Measurements from ENCODE around the gene ADGRL3.
A peak's percentile ranks its signal among the peaks of the same experiment; 100 is the strongest.
"Not testable (repeated sequence)": the region's sequence is repeated elsewhere in the genome, so short reads cannot be mapped to it uniquely, and the experiment has no call there.

ADGRL3 gene

GRCh38 chr4:61293707-61294400, 93.7 kb downstream of the ADGRL3 start:
- DNase-seq = peak; percentile 51

DNA sequence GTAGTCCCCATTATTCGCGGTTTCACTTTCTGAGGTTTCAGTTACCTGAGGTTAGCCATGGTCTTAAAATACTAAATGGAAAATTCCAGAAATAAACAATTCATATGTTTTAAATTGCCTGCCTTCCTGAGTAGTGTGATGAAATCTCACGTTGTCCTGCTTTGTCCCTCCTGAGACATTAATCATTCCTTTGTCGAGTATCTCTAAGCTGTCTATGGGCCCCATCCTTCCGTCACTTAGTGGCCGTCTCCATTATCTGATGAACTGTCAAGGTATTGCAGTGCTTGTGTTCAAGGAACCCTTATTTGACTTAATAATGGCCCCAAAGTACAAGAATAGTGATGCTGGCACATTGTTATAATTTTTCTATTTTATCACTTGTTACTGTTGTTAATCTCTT, 94.8 kb downstream of the ADGRL3 start:
- no peak for DNase-seq

GRCh38 chr4:61296144-61296543, 96.0 kb downstream of the ADGRL3 start:
- no peak for DNase-seq

DNA sequence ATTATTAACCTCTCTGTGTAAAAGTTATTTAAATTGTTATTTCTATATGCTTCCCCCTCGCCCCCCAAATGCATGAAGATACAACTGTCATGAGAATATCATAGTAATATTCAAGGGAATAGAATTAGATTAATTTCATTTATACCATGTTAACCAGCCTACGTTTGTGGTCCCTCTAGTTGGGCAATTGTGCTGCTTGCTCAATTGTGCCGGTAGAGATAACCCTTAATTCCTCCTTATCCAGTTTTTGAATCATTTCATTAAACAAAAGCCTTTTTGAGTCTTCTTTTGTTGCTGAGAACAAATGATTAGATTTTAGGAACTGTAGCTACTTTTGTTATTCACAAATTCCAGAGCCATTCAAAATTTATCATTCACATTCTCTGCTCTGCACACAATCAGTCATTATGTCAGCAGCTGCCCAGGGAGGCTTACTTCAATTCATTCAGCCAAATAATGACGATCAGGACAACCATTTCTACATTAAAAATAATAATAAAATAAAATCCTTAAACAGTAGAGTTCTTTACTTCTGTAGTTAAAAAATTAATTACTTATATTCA, 98.1 kb downstream of the ADGRL3 start:
- no peak for DNase-seq

- no peak for DNase-seq
These were observed 99.2 kb downstream of the ADGRL3 start for GRCh38 chr4:61299316-61299715.

DNA sequence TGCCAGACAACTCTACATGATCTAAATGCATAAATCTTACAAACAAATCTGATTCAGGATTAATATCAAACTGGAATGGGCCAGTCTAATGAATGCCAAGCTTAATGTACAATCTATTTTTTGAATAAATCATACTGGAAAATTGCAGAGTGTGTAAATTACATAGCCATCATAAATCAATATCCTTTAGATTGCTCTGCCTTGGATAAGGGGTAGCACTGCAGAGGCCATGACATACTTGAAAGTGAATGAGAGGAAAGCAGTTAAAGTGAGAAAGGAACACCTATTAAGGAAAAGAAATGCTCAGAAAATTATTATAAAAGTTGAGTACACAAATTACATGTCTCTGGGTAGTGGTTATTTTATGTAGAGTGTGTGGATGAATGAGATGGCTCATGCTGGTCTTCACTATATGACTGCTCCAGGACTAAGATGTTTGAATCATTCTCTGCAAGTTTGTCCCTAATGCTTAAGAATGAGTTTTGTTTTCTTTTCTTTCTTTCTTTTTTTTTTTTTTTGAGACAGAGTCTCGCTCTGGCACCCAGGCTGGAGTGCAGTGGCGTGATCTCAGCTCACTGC, 100.2 kb downstream of the ADGRL3 start:
- DNase-seq = no peak

DNA sequence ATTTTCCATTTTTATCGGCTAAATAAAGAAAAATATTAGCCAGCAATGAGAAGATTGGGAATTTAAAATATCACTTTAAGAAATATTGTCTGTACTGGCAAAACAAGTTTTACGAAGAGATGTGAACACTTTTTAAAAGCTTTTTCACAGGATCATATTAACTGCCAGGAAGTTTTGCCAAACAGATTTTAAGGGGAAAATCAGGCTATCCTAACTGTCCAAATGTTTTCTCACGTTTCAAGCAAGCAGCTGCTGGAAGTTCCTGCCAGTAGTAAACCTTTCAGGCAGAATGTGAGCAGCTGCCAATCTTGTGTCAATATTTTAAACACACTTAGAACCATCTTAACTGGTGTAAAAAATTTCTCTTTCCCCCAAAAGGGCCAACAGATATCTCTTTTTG, 101.1 kb downstream of the ADGRL3 start:
- no peak for DNase-seq

- no peak for DNase-seq
These were observed 107.9 kb downstream of the ADGRL3 start for GRCh38 chr4:61308033-61308432.

- DNase-seq = no peak
These were observed 109.5 kb downstream of the ADGRL3 start for GRCh38 chr4:61309616-61310015.

DNA sequence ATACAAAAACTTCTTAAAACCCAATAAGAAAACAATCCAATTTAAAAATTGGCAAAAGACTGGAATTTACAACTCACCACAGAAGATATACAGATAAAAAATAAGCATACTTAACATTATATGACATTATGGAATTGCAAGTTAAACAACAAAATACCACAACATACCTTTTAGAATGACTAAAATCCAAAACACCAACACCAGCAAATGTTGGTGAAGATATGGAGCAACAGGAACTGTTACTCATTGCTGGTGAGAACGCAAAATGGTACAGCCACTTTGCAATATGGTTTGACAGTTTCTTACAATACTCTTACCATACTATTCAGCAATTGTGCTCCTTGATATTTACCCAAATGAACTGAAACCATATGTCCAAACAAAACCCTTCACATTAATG, 112.4 kb downstream of the ADGRL3 start:
- DNase-seq = no peak

DNA sequence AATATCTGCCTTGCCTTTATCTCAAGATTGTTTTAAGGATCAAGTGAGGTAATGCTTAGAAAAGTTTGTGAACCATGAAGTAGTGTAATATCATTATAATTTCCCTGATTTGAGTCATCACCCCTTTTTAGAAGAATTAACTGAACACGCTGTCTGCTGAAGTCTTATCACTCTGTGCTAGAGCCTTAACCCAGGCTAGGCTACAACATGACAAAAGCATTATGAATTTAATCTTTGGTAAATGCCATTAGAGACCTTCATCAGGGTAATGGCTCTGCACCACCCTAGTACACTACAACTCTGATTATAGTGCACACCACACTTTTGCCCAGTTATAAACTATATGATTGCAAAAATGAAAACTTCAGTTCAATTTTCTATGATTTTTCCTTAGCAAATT, 118.3 kb downstream of the ADGRL3 start:
- DNase-seq = no peak

DNA sequence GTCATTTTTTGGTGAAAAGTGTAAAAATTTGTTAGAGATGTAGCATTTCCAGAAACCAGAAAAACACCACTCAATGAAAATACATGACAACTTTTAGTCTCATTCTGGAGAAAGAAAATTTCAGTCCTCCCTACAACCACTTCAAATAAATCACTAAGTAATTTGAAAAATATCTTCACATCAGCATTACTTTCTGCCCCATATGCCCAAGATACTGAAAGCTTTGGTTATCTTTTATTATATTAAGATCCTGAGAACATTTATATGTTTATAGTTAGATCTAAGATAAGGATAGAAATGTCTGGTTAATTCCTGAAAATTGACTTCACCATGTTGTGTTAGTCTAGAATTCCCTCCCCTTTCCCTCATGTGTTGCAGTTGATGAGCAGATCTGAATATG, 119.0 kb downstream of the ADGRL3 start:
- DNase-seq = no peak

DNA sequence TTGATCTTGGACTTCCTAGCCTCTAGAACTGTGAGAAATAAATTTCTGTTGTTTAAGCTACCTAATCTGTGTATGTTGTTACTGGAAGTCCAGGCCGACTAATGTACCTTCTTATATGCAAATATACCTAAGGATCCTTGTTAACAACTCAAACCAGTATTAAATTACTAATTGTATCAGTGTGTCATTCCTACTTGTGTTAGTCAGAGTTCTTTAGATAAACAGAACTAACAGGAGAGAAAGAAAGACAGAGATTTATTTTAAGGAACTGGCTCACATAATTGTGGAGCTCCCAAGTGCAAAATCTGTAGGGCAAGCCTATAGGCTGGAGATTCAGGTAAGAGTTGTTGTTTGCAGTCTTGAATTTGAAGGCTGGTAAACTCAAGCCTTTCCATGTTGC, 120.0 kb downstream of the ADGRL3 start:
- DNase-seq = no peak

DNA sequence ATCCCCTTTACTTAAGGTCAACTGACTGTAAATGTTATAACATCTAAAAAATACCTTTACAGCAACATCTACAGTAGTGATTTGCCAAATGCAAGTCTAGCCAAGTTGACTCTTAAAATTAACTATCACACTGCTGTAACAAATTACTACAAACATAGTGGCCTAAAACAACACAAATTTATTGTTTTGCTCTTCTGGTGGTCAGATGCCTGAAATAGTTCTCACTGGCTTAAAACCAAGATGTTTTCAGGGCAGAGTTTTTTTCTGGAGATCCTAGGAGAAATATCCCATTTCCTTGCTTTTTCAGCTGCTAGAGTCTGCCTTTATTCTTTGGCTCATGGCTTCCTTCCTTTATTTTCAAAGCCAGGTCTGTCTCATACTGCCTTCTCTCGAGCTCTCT, 120.5 kb downstream of the ADGRL3 start:
- DNase-seq = no peak

DNA sequence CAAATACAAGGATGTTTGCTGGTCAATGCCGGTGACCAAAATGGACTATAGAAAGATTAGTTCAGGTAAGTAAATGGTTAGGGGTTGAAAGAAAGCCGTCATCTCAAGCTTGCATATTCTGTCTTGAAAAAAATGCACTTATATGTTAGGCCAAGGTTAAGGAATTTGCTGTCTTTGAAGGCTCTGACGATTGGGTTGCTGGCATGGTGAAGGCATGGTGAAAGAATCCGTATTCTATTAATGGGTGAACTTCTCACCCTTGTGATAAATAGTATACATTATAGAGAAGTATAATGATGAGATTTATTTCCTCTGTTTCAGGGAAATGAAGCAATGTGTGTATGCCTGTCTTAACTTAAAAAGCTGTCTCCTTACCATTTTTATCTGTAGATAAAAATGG, 132.6 kb downstream of the ADGRL3 start:
- DNase-seq = no peak

- DNase-seq = no peak
These were observed 133.4 kb downstream of the ADGRL3 start for GRCh38 chr4:61333490-61333889.

GRCh38 chr4:61335241-61335763, 135.2 kb downstream of the ADGRL3 start:
- no peak for DNase-seq

DNA sequence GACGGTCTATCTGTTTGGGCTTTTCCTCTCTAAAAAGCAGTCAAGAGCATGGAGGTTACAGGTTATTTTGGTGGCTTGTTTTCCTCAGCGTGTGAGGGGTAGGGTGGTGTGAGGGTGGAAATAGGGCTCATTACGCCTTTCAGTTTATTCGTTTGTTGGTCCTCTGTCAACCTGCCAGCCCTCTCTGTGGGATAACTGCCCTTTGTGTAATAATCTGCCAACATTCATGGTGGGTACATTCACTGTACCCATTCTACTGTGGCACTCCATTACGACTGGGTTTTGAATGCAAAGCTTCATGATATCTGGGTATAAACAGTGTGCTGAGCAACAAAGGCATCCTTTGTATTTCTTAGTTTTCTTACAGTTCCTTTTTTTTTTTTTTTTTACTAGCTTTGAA, 136.4 kb downstream of the ADGRL3 start:
- DNase-seq = peak; percentile 31

DNA sequence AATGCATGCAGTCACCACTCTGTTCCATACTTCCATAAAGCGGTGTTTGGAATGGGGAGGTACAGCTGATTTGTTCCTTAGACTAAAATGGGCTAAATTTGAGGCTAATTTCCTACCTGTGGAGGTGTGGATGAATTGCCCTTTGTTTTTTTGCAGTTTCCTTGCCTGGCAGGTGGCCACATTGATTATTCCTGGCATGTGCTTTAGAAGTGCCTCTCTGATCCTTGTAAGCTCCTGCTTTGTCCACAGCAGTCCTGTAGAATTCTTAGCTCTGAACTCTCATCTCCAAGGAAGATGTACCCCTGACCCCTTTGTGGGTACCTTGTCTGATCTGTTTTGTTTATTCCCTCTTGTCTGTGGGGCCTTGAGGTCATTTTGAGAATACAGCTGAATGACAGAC, 136.8 kb downstream of the ADGRL3 start:
- peak; percentile 25 for DNase-seq

DNA sequence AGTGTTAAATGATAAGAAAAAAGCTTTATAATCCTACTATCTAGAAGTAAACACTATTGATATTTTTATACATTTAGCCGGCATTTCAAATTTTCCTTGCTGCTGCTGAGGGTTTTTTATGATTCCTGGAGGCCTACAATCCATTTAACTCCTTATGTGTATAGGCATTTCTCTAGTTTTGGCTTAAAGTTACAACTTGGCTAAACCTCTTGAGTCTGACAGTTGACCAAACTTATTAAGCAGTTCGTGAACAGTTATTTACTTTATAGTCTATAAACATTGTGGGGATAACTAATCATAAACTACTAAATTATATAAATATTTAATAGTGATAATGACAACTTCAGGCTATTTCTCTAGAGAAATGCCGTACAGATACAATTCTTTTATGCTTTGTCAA, 141.9 kb downstream of the ADGRL3 start:
- no peak for DNase-seq

DNA sequence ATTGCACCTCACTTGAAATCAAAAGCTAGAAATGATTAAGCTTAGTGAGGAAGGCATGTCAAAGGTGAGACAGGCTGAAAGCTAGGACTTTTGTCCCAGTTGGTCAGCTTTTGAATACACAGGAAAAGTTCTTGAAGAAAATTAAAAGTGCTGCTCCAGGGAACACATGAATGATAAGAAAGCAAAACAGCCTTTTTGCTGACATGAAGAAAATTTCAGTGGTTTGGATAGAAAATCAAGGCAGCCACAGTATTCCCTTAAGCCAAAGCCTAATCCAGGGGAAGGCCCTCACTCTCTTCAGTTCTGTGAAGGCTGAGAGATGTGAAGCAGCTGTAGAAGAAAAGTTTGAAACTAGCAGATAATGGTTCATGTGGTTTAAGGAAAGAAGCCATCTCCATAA, 150.8 kb downstream of the ADGRL3 start:
- no peak for DNase-seq

GRCh38 chr4:61356696-61357095, 156.6 kb downstream of the ADGRL3 start:
- DNase-seq = no peak

DNA sequence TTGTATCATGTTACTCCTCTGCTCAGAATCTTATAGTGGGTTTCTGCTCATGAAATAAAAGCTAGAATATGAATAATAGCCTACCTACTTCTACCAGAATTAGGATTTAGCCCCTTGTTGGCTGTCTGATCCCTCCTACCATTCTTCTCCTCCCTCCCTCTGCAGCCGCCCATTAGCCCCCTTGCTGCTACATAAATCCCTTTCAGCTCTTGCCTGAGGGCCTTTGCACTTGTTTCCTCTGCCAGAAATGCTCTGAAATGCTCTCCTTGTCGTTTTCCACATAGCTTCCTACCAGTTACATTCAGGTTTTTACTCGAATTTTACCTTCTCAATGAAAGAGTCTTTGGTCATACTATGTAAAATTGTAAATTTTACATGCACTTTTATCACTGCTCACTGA, 159.2 kb downstream of the ADGRL3 start:
- DNase-seq = no peak

GRCh38 chr4:61372817-61373216, 172.7 kb downstream of the ADGRL3 start:
- not testable (repeated sequence) for DNase-seq
